ENCODE measurements around the gene PROSER1. TPM values are rescaled to one million over a fixed set of nuclear protein-coding genes. Genes with fewer than 3 reads are reported as not detected.
"Not testable (repeated sequence)": the region's sequence is repeated elsewhere in the genome, so short reads cannot be mapped to it uniquely, and the experiment has no call there.

The PROSER1 gene
- 25.0 TPM for polyA plus RNA-seq (2012; ENCODE audit: missing spikeins)

- peak; percentile 94 for FAIRE-seq
- TF ChIP-seq TAF1 (IDR thresholded peaks at IDR 0.05; ENCODE audit: borderline replicate concordance, low read depth, low read length) (peak; percentile 68; the same call in 1 of the 2 replicates), POLR2A (IDR thresholded peaks at IDR 0.05; ENCODE audit: low read depth, low read length) (peak; percentile 68; the same call in 1 of the 2 replicates), POLR2AphosphoS5 (IDR thresholded peaks at IDR 0.05; ENCODE audit: low read depth, low read length) (peak; percentile 87)
These were observed at the start of gene PROSER1, which contains the start of gene NHLRC3 for GRCh38 chr13:39037880-39038568. TSS of gene PROSER1 (minus strand) at chr13:39038089. CDS start at chr13:39037242, 847 bp downstream. TSS of gene NHLRC3 (plus strand) at chr13:39038456. CDS start at chr13:39038640, 184 bp downstream.

DNA sequence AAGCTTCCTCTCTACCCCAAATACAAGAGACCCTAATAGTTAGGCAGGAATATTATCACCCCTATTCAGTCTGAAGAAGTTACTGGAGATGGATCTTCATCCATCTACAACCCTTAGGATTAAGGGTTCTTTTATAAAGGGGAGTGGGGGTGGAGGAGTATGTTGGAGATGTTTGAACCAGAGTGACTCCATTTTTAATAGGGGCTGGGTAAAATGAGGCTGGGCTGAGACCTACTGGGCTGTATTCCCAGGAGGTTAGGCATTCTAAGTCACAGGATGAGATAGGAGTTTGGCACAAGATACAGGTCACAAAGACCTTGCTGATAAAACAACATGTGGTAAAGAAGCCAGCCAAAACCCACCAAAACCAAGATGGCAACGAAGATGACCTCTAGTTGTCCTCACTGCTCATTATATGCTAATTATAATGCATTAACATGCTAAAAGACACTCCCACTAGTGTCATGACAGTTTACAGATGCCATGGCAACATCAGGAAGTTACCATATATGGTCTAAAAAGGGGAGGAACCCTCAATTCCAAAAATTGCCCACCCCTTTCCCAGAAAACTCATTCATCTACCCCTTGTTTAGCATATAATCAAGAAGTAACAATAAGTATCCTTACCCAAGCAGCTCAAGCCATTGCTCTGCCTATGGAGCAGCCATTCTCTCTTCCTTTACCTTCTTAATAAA, 48.5 kb upstream of the PROSER1 start:
- not testable (repeated sequence) for FAIRE-seq; DNase-seq (ENCODE audit: insufficient read length)

More at GRCh38 chr13:39037880-39038568, at the start of gene PROSER1, which contains the start of gene NHLRC3:
- DNase-seq (ENCODE audit: insufficient read length) = peak; percentile 27

GRCh38 chr13:39073983-39074382, 36.1 kb upstream of the PROSER1 start:
- no peak for FAIRE-seq
- TF ChIP-seq TAF1 (IDR thresholded peaks at IDR 0.05; ENCODE audit: borderline replicate concordance, low read depth, low read length) = no peak
- no peak for TF ChIP-seq POLR2AphosphoS5 (IDR thresholded peaks at IDR 0.05; ENCODE audit: low read depth, low read length)
- TF ChIP-seq POLR2A (IDR thresholded peaks at IDR 0.05; ENCODE audit: low read depth, low read length) = no peak
- DNase-seq (ENCODE audit: insufficient read length) = no peak

GRCh38 chr13:39072842-39073241, 35.0 kb upstream of the PROSER1 start:
- DNase-seq (ENCODE audit: insufficient read length) (no peak), FAIRE-seq (no peak)
- no peak for TF ChIP-seq POLR2A (IDR thresholded peaks at IDR 0.05; ENCODE audit: low read depth, low read length)
- TF ChIP-seq POLR2AphosphoS5 (IDR thresholded peaks at IDR 0.05; ENCODE audit: low read depth, low read length) = no peak
- no peak for TF ChIP-seq TAF1 (IDR thresholded peaks at IDR 0.05; ENCODE audit: borderline replicate concordance, low read depth, low read length)

DNA sequence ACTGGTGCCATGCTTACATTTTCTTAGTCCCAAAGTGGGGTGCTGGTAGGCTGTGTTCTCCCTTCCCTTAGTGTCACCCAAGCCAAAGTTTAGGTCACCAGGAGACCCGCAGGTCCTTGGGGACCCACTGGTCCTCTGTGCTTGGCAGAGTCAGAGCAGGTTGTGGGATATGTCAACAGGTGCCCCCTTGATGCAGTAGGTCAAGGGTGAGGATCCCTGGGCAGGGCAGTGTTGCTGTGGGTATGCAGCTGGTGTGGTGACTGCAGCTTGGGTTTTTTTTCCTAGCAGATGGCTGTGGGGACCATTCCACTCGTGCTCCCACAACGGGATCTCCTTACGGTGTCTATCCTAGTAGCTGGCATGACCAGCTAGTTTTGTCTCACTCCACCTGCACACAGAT, 24.1 kb upstream of the PROSER1 start:
- DNase-seq (ENCODE audit: insufficient read length) (no peak), FAIRE-seq (no peak)
- TF ChIP-seq POLR2A (IDR thresholded peaks at IDR 0.05; ENCODE audit: low read depth, low read length) = no peak
- TF ChIP-seq TAF1 (IDR thresholded peaks at IDR 0.05; ENCODE audit: borderline replicate concordance, low read depth, low read length) = no peak
- no peak for TF ChIP-seq POLR2AphosphoS5 (IDR thresholded peaks at IDR 0.05; ENCODE audit: low read depth, low read length)

GRCh38 chr13:39058040-39058439, 20.2 kb upstream of the PROSER1 start:
- TF ChIP-seq TAF1 (IDR thresholded peaks at IDR 0.05; ENCODE audit: borderline replicate concordance, low read depth, low read length) = no peak
- DNase-seq (ENCODE audit: insufficient read length) (no peak), FAIRE-seq (no peak)

- TF ChIP-seq POLR2AphosphoS5 (IDR thresholded peaks at IDR 0.05; ENCODE audit: low read depth, low read length) = no peak
- DNase-seq (ENCODE audit: insufficient read length) (no peak), FAIRE-seq (no peak)
These were observed 18.1 kb upstream of the PROSER1 start for GRCh38 chr13:39056018-39056417.

GRCh38 chr13:39054112-39054511, 16.2 kb upstream of the PROSER1 start:
- no peak for DNase-seq (ENCODE audit: insufficient read length)
- no peak for FAIRE-seq
- no peak for TF ChIP-seq POLR2AphosphoS5 (IDR thresholded peaks at IDR 0.05; ENCODE audit: low read depth, low read length)
- TF ChIP-seq TAF1 (IDR thresholded peaks at IDR 0.05; ENCODE audit: borderline replicate concordance, low read depth, low read length) = no peak
- no peak for TF ChIP-seq POLR2A (IDR thresholded peaks at IDR 0.05; ENCODE audit: low read depth, low read length)

DNA sequence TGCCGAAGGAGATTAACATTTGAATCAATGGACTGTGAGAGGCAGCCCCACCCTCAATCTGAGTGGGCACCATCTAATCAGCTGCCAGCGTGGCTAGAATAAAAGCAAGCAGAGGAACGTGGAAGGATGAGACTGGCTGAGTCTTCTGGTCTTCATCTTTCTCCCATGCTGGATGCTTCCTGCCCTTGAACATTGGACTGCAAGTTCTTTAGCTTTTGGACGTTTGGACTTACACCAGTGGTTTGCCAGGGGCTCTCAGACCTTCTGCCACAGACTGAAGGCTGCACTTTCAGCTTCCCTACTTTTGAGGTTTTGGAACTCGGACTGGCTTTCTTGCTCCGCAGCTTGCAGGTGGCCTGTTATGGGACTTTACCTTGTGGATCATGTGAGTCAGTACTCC, 15.1 kb upstream of the PROSER1 start:
- no peak for FAIRE-seq

GRCh38 chr13:39051157-39051556, 13.3 kb upstream of the PROSER1 start:
- FAIRE-seq (peak; percentile 85), DNase-seq (ENCODE audit: insufficient read length) (no peak)
- no peak for TF ChIP-seq POLR2AphosphoS5 (IDR thresholded peaks at IDR 0.05; ENCODE audit: low read depth, low read length)
- no peak for TF ChIP-seq POLR2A (IDR thresholded peaks at IDR 0.05; ENCODE audit: low read depth, low read length)
- no peak for TF ChIP-seq TAF1 (IDR thresholded peaks at IDR 0.05; ENCODE audit: borderline replicate concordance, low read depth, low read length)

More for the DNA sequence above, 15.1 kb upstream of the PROSER1 start:
- TF ChIP-seq POLR2A (IDR thresholded peaks at IDR 0.05; ENCODE audit: low read depth, low read length) (no peak), POLR2AphosphoS5 (IDR thresholded peaks at IDR 0.05; ENCODE audit: low read depth, low read length) (no peak), TAF1 (IDR thresholded peaks at IDR 0.05; ENCODE audit: borderline replicate concordance, low read depth, low read length) (no peak)
- DNase-seq (ENCODE audit: insufficient read length) = no peak

GRCh38 chr13:39049274-39049673, 11.4 kb upstream of the PROSER1 start:
- TF ChIP-seq POLR2AphosphoS5 (IDR thresholded peaks at IDR 0.05; ENCODE audit: low read depth, low read length) (no peak), TAF1 (IDR thresholded peaks at IDR 0.05; ENCODE audit: borderline replicate concordance, low read depth, low read length) (no peak), POLR2A (IDR thresholded peaks at IDR 0.05; ENCODE audit: low read depth, low read length) (no peak)
- DNase-seq (ENCODE audit: insufficient read length) (no peak), FAIRE-seq (no peak)

GRCh38 chr13:39048806-39049205, 10.9 kb upstream of the PROSER1 start:
- no peak for DNase-seq (ENCODE audit: insufficient read length)
- no peak for FAIRE-seq
- TF ChIP-seq POLR2AphosphoS5 (IDR thresholded peaks at IDR 0.05; ENCODE audit: low read depth, low read length) (no peak), POLR2A (IDR thresholded peaks at IDR 0.05; ENCODE audit: low read depth, low read length) (no peak), TAF1 (IDR thresholded peaks at IDR 0.05; ENCODE audit: borderline replicate concordance, low read depth, low read length) (no peak)
